Astrocyte (in vitro differentiated cells and primary cell): ENCODE data around the gene RBM20. TPM values are rescaled to one million over a fixed set of nuclear protein-coding genes. Genes with fewer than 3 reads are reported as not detected.

Experiments
- DNase-seq: peaks from one replicate; pipeline ENCODE4 v3.0.0-alpha.2; 2010; ENCODE audit warnings: low read depth
- FAIRE-seq: peaks from 2 replicates; lab custom pipeline; 2011; peaks lifted over from hg19 to GRCh38; lab: Jason Lieb, UNC
- H2AFZ ChIP-seq: 2 replicates; pipeline ENCODE4 v1.6.0; 2012; ENCODE audit warnings: low read depth, low read length, inconsistent platforms
- H3K27ac ChIP-seq: 2 replicates; pipeline ENCODE4 v1.5.1; 2011; ENCODE audit warnings: low read depth, low read length, inconsistent platforms
- H3K27me3 ChIP-seq: 2 replicates; pipeline ENCODE4 v1.6.0; 2011; ENCODE audit warnings: low read length, inconsistent platforms; ENCODE audit not compliant: insufficient read depth
- H3K36me3 ChIP-seq: 2 replicates; pipeline ENCODE4 v1.5.1; 2011; ENCODE audit warnings: low read length, inconsistent platforms; ENCODE audit not compliant: insufficient read depth
- H3K4me1 ChIP-seq: 2 replicates; pipeline ENCODE4 v1.5.1; 2011; ENCODE audit warnings: low read length, inconsistent platforms; ENCODE audit not compliant: insufficient read depth
- H3K4me2 ChIP-seq: 2 replicates; pipeline ENCODE4 v1.6.0; 2012; ENCODE audit warnings: low read length, inconsistent platforms
- H3K4me3 ChIP-seq: 2 replicates; pipeline ENCODE4 v1.5.1; 2011; ENCODE audit warnings: low read depth, mild to moderate bottlenecking, low read length, inconsistent platforms; ENCODE audit not compliant: insufficient read depth
- H3K79me2 ChIP-seq: 2 replicates; pipeline ENCODE4 v1.6.0; 2012; ENCODE audit warnings: mild to moderate bottlenecking, low read length, inconsistent platforms; ENCODE audit not compliant: insufficient read depth
- H3K9ac ChIP-seq: 2 replicates; pipeline ENCODE4 v1.6.0; 2012; ENCODE audit warnings: mild to moderate bottlenecking, low read length, inconsistent platforms
- H3K9me3 ChIP-seq: 2 replicates; pipeline ENCODE4 v1.5.1; 2012; ENCODE audit warnings: low read depth, mild to moderate bottlenecking, low read length, inconsistent platforms; ENCODE audit not compliant: insufficient read depth
- H4K20me1 ChIP-seq: 2 replicates; pipeline ENCODE4 v1.6.0; 2012; ENCODE audit warnings: low read length, inconsistent platforms; ENCODE audit not compliant: insufficient read depth
- H3K27ac Mint-ChIP-seq: one replicate; pipeline ENCODE4 v1.8.0; 2021; ENCODE audit warnings: mild to moderate bottlenecking, mixed read lengths; ENCODE audit not compliant: unreplicated experiment
- H3K27me3 Mint-ChIP-seq: one replicate; pipeline ENCODE4 v1.8.0; 2021; ENCODE audit warnings: low read depth, mixed read lengths; ENCODE audit not compliant: unreplicated experiment
- H3K36me3 Mint-ChIP-seq: one replicate; pipeline ENCODE4 v1.8.0; 2021; ENCODE audit warnings: low read depth, mixed read lengths; ENCODE audit not compliant: unreplicated experiment
- H3K4me1 Mint-ChIP-seq: one replicate; pipeline ENCODE4 v1.8.0; 2021; ENCODE audit warnings: low read depth, mixed read lengths; ENCODE audit not compliant: unreplicated experiment
- H3K4me3 Mint-ChIP-seq: one replicate; pipeline ENCODE4 v1.8.0; 2021; ENCODE audit warnings: mild to moderate bottlenecking, moderate library complexity, mixed read lengths; ENCODE audit not compliant: unreplicated experiment
- H3K9me3 Mint-ChIP-seq: one replicate; pipeline ENCODE4 v1.8.0; 2021; ENCODE audit warnings: mild to moderate bottlenecking, mixed read lengths; ENCODE audit not compliant: unreplicated experiment
- CTCF ChIP-seq: IDR thresholded peaks from 2 replicates; pipeline ENCODE4 v1.5.1; 2011; ENCODE audit warnings: low read depth, mild to moderate bottlenecking, inconsistent platforms, low read length, moderate library complexity; ENCODE audit not compliant: insufficient read depth
- EZH2 ChIP-seq: IDR thresholded peaks from 2 replicates; pipeline ENCODE4 v1.6.1; 2012; ENCODE audit warnings: mild to moderate bottlenecking, low read length, inconsistent platforms; ENCODE audit not compliant: insufficient read depth
- total RNA-seq: library from RNA; stranded (reverse); gene quantifications from 2 replicates; pipeline ENCODE4 v1.2.1, GENCODE V29; 2021

Gene RBM20
- total RNA-seq, 1 donor from 2014 or later = 1.5 TPM

GRCh38 chr10:110651044-110651958 is 7.2 kb downstream of the RBM20 start:
- Histone ChIP-seq H3K27me3 (no peaks in the 10 kb centered on the region), H3K36me3 (no peaks in the 10 kb centered on the region), H3K9me3 (no peaks in the 10 kb centered on the region), H3K9ac (no peak overlapping the region), H3K4me1 (peaks cover 5% of the 10 kb centered on the region), H4K20me1 (no peaks in the 10 kb centered on the region), H3K27ac (no peak overlapping the region), H3K4me2 (peak overlapping the region; percentile 56), H3K4me3 (no peak overlapping the region), H2AFZ (no peak overlapping the region), H3K79me2 (no peaks in the 10 kb centered on the region)
- Mint-ChIP-seq H3K4me3 (no peak overlapping the region), H3K9me3 (no peaks in the 10 kb centered on the region), H3K36me3 (no peaks in the 10 kb centered on the region), H3K27ac (no peak overlapping the region), H3K4me1 (peaks cover 10% of the 10 kb centered on the region), H3K27me3 (no peaks in the 10 kb centered on the region)
- FAIRE-seq = peak; percentile 32
- DNase-seq = peak; percentile 90
- TF ChIP-seq CTCF = no peak
- TF ChIP-seq EZH2 = no peak

GRCh38 chr10:110652475-110653118 is 8.5 kb downstream of the RBM20 start:
- Histone ChIP-seq H3K27ac (no peak overlapping the region), H3K9me3 (no peaks in the 10 kb centered on the region), H3K9ac (no peak overlapping the region), H3K4me1 (peaks cover 5% of the 10 kb centered on the region), H3K4me2 (no peak overlapping the region), H3K4me3 (no peak overlapping the region), H2AFZ (no peak overlapping the region), H3K36me3 (no peaks in the 10 kb centered on the region), H4K20me1 (no peaks in the 10 kb centered on the region), H3K27me3 (no peaks in the 10 kb centered on the region), H3K79me2 (no peaks in the 10 kb centered on the region)
- Mint-ChIP-seq H3K27ac (no peak overlapping the region), H3K4me3 (no peak overlapping the region), H3K27me3 (no peaks in the 10 kb centered on the region), H3K9me3 (no peaks in the 10 kb centered on the region), H3K36me3 (no peaks in the 10 kb centered on the region), H3K4me1 (peaks cover 10% of the 10 kb centered on the region)
- no peak for FAIRE-seq
- TF ChIP-seq EZH2 (no peak), CTCF (no peak)
- DNase-seq = no peak
